Stimulated activated CD4-positive, alpha-beta T cell treated with anti-CD3 and anti-CD28 coated beads, Interleukin-4, amount 100 ng/mL, for 4 hours (primary cell): ENCODE results near the gene GPI.
A peak's percentile ranks its signal among the peaks of the same experiment; 100 is the strongest.
"Not testable (repeated sequence)": the region's sequence is repeated elsewhere in the genome, so short reads cannot be mapped to it uniquely, and the experiment has no call there.

Experiments used
- DNase-seq, 2 experiments: peaks; one replicate each; pipeline ENCODE4 v3.0.0-alpha.2; 2020

The GPI gene

DNA sequence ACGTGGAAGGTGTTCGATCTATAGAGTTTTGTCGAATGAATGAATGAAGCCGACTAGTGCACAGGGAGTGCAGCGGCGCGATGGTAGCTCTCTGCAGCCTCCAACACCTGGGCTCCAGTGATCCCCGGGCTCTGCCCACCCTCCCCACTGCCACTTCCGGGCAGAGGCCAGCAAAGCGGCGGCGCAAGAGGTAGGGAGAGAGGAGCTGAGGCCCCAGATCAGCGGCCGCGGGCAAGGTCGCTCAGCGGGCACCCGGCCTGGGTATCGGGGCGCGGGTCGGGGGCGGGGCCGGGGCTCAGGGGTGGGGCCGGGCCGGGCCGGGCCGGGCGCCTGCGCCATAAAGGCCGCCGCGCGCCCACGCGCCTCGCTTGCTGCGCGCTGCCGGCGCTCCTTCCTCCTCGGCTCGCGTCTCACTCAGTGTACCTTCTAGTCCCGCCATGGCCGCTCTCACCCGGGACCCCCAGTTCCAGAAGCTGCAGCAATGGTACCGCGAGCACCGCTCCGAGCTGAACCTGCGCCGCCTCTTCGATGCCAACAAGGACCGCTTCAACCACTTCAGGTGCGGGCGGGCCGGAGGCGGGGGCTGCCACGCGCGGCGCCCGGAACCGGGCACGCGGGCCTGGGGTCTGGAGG lies at the start of gene GPI:
Gene GPI (plus strand): TSS at position 367 of the 633 bp plus-strand sequence. CDS start 71 bp downstream, at position 438.
- DNase-seq: peak; percentile 66 to 80

GRCh38 chr19:34316247-34316646 lies 48.7 kb upstream of the GPI start:
- no peak for DNase-seq

- DNase-seq: no peak
These were observed 48.2 kb upstream of the GPI start for GRCh38 chr19:34316741-34317301.

- DNase-seq: peak in 1 of 2 experiments; percentile 7
These were observed 47.6 kb upstream of the GPI start for GRCh38 chr19:34317311-34317927.

DNA sequence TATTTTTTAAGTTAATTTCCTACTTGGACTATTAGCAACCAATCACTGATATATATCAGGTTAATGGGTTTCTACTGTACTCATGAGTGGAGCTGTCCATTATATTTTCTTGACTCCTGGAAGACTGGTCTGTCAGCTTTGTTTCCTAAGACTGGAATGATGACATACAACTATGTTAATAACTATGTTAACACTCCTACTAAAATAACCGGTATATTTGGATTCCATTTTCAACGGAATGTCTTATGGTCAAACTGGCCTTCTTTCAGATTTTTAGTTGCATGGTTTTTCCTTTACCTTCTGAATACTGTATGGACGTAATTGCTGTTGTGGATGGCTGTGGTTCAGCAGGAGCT lies 45.8 kb upstream of the GPI start:
- no peak for DNase-seq

DNA sequence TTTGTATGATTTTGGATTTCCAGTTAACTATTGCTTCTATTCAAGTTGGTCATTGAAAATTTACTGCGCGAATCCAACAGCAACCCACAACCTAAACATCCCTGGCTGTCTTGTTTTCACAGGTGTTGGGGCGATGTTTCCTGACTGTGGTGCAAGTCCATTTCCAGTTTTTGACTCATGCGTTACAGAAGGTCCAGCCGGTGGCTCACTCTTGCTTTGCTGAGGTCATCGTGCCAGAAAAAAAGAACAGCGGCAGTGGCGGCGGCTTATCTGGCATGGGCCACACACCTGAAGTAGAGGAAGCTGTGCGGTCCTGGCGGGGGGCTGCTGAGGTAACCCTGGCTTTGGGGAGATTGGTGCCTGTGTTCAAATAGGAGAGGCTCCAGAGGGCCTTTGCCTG lies 45.2 kb upstream of the GPI start:
- DNase-seq: no peak

- DNase-seq: no peak
These were observed 44.7 kb upstream of the GPI start for GRCh38 chr19:34320277-34320676.

GRCh38 chr19:34321735-34322134 lies 43.3 kb upstream of the GPI start:
- DNase-seq: no peak

DNA sequence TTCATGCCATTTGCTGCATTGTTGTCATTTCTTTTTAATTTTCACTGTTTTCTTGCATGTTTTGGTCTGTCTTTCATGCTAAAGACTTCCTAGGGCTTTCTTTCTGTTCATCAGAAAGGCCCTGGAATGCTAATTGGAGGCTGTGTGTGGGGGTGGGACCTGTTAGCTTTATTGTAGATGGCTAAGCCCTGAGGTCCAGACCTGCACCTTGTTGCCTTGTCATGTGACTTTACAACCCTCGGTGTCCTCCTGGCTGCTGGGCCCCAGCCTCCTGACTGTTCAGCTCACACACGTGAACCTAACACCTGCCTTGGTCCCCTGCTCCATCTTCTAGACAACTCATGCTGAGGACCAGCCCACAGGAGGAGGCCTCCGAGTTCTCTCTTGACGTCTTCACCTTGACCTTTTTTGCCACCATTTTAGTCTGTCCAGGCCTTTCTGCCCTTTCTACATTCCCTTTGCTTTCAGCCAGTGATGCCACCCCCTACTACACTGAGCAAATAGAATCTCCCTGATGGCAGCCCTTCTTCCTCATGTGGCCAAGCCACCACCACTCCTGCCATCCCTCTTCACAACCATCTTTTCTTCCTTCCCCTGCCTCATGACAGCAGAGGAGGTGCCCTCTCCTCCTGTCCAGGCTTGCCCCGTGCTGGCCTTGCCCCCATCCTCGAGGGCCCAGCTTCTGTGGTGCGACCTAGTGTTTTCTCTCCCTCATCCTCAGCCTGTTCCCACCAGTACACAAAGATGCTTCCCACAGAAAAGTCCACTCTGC lies 41.4 kb upstream of the GPI start:
- no peak for DNase-seq

DNA sequence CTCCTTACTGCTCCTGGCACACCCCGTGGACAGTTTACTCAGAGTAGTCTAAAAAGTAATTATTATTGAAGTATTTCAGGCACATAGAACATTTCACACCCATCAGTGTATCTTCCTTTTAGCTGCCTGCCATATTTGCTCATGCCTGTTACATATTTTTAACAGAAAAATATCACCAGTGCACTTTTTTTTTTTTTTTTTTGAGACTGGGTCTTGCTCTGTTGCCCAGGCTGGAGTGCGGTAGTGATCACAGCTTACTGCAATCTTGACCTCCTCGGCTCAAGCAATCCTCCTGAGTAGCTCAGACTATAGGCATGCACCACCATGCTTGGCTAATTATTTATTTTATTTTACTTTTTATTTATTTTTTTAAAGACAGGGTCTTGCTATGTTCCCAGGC lies 40.7 kb upstream of the GPI start:
- no peak for DNase-seq

DNA sequence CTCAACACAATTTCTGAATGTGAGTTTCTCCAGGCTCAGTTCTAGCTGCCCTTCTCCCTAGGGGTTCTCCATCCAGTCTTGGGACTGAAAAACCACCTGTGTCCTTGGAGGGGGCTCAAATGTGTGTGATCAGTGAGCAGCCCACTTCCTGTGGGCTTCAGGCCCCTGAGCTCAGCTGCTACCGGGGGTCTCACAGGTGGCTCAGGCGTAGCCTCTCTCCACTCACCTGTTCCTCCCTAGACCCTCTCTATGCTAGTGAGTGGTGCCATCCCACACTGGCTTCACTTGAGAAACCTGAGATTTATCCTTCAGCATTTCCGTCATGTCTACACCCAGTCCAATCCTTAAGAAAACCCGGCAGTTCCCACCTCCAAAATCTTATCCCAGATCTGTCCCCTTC lies 39.8 kb upstream of the GPI start:
- DNase-seq: no peak

- DNase-seq: no peak
These were observed 38.8 kb upstream of the GPI start for GRCh38 chr19:34325981-34326787.

DNA sequence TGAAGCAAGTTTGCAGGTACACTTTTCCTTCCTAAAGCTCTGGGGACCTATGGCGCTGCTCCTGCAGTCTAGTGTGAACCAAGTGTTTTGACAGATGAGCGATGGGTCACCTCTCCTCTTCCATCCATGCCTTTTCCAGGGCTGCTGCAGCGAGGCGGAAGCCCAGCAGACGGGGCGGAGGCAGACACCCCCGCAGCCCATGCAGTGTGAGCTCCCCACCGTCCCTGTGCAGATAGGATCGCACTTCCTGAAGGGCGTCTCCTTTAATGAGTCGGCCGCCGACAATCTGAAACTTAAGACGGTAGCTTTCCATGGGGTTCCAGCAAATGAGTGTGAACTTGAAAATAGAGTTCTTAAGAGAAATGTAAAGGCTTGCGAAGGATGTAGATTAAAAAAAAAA lies 37.1 kb upstream of the GPI start:
- DNase-seq: no peak

GRCh38 chr19:34328982-34329381 lies 36.0 kb upstream of the GPI start:
- DNase-seq: no peak

GRCh38 chr19:34330116-34330515 lies 34.9 kb upstream of the GPI start:
- DNase-seq: no peak

GRCh38 chr19:34330596-34330995 lies 34.4 kb upstream of the GPI start:
- DNase-seq: not testable (repeated sequence)

DNA sequence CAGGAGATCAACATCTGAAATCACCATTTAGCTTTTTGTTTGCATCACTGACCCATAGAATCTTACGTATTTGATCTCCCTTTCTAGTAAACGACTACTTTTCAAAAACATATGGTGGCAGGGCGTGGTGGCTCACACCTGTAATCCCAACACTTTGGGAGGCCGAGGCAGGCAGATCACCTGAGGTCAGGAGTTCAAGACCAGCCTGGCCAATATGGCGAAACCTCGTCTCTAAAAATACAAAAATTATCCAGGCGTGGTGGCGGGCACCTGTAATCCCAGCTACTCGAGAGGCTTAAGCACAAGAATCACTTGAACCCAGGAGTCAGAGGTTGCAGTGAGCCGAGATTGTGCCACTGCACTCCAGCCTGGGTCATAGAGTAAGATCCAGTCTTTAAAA lies 33.4 kb upstream of the GPI start:
- DNase-seq: not testable (repeated sequence)

GRCh38 chr19:34332027-34332760 lies 32.8 kb upstream of the GPI start:
- no peak for DNase-seq

- no peak for DNase-seq
These were observed 29.1 kb upstream of the GPI start for GRCh38 chr19:34335914-34336313.

DNA sequence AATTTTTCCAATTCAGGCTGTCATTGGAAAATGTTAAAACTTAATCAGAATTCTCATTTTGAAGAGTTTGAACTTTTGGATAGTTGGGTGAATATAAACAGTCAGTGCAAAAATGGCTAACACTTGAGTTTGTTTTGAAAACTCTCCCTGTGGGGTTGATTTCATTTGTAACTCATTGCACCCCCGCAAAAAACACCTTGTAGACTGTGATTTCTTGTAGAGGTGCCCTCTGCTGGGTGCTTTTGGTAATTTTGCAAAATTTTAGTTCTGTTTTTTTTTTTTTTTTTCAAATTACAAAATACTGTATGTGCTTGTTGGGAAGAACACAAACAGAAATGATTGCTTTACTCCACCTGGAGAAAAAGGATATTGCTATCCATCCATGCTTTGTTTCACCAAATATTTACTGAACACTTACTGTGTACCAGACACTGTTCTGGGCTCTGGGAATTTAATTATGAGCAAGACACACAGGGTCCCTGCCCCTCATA lies 28.2 kb upstream of the GPI start:
- DNase-seq: peak in 1 of 2 experiments; percentile 28

DNA sequence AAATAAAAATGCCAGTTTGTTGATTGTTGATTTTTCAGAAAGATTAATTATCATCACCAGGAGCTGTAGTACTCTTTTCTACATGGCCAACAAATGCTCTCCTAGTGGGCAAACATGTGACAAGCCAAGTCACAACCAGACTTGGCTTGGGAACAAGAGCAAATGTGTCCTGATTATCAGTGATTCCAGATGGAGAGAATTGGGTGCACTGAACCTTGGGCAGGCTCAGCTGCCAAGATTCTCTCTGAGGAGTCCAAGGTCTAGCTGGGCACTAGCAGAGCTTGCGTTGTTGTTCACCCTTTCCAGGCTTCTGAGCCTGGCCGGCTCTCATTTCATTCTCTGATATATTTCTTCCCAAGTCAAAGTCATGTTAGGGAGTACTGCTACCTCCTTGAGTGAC lies 27.3 kb upstream of the GPI start:
- DNase-seq: no peak
